Measurements from ENCODE around the gene DNPEP.

DNPEP gene

DNA sequence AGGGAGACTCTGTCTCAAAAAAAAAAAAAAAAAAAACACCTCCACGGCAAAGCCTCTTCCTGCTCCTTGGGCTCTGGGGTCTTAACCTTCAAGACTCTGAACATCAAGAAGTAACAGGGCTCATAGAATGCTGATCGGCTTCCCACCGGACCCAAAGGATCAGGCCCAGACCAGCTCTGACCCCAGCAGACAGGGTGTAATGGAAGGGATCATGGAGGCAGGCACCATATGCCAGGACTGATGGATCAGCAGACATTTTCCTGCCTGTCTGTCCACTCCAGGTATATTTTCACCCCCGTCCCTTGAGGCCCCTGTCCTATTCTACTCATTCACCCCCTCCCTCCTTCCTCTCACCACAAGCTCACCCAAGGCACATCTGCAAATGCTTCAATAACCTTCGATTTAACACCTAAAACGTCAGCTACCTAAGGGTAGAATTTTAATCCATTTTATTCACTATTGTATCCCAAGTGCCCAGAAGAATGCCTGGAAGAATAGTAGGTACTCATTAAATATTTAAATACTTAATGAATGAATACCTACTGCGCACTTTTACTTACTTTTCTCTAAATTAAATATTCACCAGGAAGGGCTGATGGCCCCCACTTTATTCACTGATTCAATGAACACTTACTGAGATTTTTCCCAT lies 42.4 kb upstream of the DNPEP start:
- TF ChIP-seq SPI1 (IDR thresholded peaks at IDR 0.05; ENCODE audit: low read depth, low read length) (no peak), POLR2AphosphoS5 (IDR thresholded peaks at IDR 0.05; ENCODE audit: low read depth, low read length) (no peak), PAX5 (IDR thresholded peaks at IDR 0.05; ENCODE audit: insufficient read depth, low read length, severe bottlenecking) (no peak), POU2F2 (IDR thresholded peaks at IDR 0.05; ENCODE audit: low read depth, low read length) (no peak), TAF1 (IDR thresholded peaks at IDR 0.05; ENCODE audit: low read depth, low read length) (no peak), POLR2A (IDR thresholded peaks at IDR 0.05; ENCODE audit: low read depth, low read length) (no peak)
- DNase-seq (ENCODE audit: insufficient read length, low spot score), result no peak
- FAIRE-seq, result no peak

DNA sequence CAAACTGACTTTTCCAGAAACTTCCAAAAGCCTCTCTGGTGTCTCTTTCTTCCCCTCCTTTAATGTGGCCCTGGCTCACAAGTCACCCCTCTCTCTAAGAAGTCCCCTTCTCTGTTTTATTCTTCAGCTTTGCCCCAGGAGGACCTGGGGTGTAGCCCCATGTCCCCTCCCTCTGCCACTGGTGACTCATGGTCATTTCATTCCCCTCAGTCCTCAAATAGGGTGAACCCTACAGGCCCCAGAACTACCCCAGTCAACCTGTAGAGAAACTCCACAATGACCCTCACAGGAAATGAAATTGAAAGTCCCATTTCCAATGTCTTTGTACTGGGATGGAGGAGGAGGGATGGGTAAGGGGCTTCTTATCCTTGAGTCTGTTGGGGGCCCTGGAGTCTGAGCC lies 40.8 kb upstream of the DNPEP start:
- no peak for DNase-seq (ENCODE audit: insufficient read length, low spot score)
- no peak for TF ChIP-seq POU2F2 (IDR thresholded peaks at IDR 0.05; ENCODE audit: low read depth, low read length)
- no peak for FAIRE-seq

DNA sequence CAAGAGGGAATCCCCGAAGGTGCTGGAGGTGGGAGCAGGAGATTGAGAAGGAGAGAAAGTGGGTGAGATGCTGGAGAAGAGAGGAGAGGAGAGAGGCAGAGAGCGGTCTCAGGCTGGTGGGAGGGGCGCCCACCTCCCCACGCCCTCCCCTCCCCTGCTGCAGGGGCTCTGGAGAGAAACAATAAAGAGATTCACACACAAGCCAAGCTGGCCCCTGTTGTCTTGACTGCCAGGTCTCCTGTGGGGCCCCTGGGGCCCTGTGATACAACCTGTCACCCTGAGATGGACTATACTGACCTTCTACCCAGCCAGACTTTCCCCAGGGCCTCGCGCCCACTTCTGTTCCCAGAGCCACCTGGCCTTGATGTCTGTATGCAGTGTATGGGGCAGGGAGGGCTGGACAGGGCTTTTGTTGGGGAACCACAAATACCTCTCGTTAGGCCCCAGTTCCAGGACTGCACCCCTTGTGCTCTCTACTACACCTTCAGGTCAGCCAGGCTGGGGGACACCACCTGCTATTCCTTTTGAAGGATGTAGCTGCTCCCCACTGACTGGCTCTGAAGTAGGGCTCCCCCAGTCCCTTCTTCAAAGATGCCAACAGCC lies 38.9 kb upstream of the DNPEP start:
- FAIRE-seq, result no peak

DNA sequence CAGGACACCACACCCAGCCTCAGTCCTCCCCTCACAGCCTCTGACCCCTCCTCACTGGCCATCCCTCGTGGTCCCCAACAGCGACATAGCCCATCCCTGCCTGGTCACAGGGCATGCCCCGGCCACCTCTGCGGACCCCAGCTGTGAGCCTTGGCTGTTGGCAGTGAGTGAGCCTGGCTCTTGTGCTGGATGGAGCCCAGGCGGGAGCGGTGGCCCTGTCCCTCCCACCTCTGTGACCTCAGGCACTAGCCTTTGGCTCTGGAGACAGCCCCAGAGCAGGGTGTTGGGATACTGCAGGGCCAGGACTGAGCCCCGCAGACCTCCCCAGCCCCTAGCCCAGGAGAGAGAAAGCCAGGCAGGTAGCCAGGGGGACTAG lies 38.3 kb upstream of the DNPEP start:
- TF ChIP-seq POLR2A (IDR thresholded peaks at IDR 0.05; ENCODE audit: low read depth, low read length) (no peak), POU2F2 (IDR thresholded peaks at IDR 0.05; ENCODE audit: low read depth, low read length) (no peak), PAX5 (IDR thresholded peaks at IDR 0.05; ENCODE audit: insufficient read depth, low read length, severe bottlenecking) (no peak), SPI1 (IDR thresholded peaks at IDR 0.05; ENCODE audit: low read depth, low read length) (no peak), POLR2AphosphoS5 (IDR thresholded peaks at IDR 0.05; ENCODE audit: low read depth, low read length) (no peak), TAF1 (IDR thresholded peaks at IDR 0.05; ENCODE audit: low read depth, low read length) (no peak)
- no peak for FAIRE-seq
- no peak for DNase-seq (ENCODE audit: insufficient read length, low spot score)

More for the DNA sequence above, 38.9 kb upstream of the DNPEP start:
- TF ChIP-seq PAX5 (IDR thresholded peaks at IDR 0.05; ENCODE audit: insufficient read depth, low read length, severe bottlenecking) (no peak), POLR2A (IDR thresholded peaks at IDR 0.05; ENCODE audit: low read depth, low read length) (no peak), SPI1 (IDR thresholded peaks at IDR 0.05; ENCODE audit: low read depth, low read length) (no peak), POLR2AphosphoS5 (IDR thresholded peaks at IDR 0.05; ENCODE audit: low read depth, low read length) (no peak)
- DNase-seq (ENCODE audit: insufficient read length, low spot score), result no peak

DNA sequence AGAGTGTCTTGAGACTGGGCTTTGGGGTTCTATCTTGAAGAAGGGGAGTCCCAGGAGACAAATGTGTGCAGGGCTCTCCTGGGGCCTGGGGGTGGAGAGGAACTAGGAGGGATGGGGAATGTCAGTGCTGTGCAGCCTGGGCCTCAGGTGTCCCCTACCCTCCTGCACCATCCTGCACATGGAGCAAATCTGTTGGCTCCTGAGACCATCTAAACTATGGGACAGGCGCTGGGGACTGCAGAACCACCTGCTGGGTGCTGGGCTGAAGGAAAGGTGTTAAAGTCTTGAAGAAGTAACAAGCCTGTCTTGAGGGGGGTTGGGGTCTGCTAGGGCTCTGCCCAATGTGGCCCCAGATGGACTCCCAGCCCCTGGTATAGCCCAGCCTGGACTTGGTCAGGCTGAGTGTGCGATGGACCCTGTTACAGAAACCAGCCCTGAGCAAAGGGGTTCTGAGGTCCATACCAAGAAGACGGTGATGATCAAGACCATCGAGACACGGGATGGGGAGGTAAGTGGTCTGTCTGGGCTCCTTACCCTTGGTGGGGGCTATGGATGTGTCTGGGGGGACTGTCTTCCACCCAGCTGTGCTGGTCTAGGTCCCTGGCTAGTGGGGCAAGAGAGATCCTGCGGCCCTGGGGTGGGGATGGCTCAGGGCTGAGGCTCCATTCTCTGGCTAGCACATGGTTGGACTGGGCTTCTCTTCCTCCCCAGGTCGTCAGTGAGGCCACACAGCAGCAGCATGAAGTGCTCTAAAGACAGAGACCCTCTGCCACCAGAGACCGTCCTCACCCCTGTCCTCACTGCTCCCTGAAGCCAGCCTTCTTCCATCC lies 37.7 kb upstream of the DNPEP start:
- FAIRE-seq (no peak), DNase-seq (ENCODE audit: insufficient read length, low spot score) (no peak)
- TF ChIP-seq POU2F2 (IDR thresholded peaks at IDR 0.05; ENCODE audit: low read depth, low read length), result no peak
- TF ChIP-seq PAX5 (IDR thresholded peaks at IDR 0.05; ENCODE audit: insufficient read depth, low read length, severe bottlenecking), result no peak
- TF ChIP-seq POLR2A (IDR thresholded peaks at IDR 0.05; ENCODE audit: low read depth, low read length), result no peak
- TF ChIP-seq SPI1 (IDR thresholded peaks at IDR 0.05; ENCODE audit: low read depth, low read length), result no peak
- no peak for TF ChIP-seq TAF1 (IDR thresholded peaks at IDR 0.05; ENCODE audit: low read depth, low read length)
- no peak for TF ChIP-seq POLR2AphosphoS5 (IDR thresholded peaks at IDR 0.05; ENCODE audit: low read depth, low read length)

DNA sequence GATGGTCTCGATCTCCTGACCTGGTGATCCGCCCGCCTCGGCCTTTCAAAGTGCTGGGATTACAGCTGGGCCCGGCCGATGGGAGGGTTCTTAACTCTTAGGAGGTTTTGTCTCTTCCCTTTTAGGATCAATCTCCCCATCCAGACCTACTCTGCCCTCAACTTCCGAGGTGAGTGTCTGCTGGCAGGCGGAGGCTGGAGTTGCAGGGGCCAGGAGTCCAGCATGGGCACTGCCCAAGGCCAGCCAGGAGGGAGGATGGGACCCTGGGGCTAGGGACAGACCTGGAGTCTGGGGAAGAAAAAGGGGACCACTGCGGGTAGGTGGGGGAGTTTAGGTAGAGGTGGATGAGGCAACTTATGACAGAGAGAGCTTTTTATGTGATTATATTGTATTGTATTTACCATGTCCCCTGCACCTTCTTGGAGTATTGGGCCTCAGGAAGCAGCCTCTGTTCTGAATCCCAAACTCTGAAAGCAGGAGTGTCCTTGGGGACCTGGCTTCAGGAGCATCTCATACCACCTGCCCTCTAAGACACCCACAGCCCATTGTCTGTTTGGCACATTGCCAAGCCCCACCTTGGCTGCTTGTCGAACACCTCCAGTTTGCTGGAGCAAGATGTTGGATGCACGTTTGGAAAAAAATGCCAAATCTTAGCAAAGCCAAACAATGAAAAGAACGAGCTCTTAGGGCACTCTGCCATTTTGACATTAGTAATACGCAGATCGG lies 36.1 kb upstream of the DNPEP start:
- no peak for TF ChIP-seq SPI1 (IDR thresholded peaks at IDR 0.05; ENCODE audit: low read depth, low read length)
- no peak for TF ChIP-seq PAX5 (IDR thresholded peaks at IDR 0.05; ENCODE audit: insufficient read depth, low read length, severe bottlenecking)
- no peak for TF ChIP-seq TAF1 (IDR thresholded peaks at IDR 0.05; ENCODE audit: low read depth, low read length)
- TF ChIP-seq POLR2A (IDR thresholded peaks at IDR 0.05; ENCODE audit: low read depth, low read length), result no peak
- TF ChIP-seq POU2F2 (IDR thresholded peaks at IDR 0.05; ENCODE audit: low read depth, low read length), result no peak
- TF ChIP-seq POLR2AphosphoS5 (IDR thresholded peaks at IDR 0.05; ENCODE audit: low read depth, low read length), result no peak
- FAIRE-seq (no peak), DNase-seq (ENCODE audit: insufficient read length, low spot score) (no peak)

DNA sequence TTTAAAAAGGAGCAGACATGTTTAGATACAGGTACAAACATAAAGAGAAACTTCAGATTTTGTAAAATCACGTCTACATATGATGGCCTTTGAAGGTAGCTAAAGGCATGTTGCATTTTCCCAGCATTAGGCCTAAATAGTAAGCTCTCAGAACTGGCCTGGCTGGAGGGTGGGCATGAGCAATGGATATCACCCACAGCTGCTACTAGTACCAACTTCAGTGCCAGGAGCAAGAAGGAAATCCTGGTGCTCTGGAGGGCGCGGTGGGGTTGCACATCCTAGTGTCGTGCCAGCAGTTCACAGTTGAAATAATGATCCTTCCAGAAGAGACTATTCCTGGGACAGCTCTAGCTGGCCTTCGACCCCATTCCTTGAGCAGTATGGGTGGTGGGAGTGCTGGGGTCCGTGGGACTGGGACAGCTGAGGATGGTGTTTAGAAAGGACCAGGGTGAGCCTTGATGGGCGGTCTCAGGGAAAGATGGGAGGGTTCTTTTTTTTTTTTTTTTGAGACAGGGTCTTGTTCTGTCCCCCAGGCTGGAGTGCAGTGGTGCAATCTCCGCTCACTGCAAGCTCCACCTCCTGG lies 35.3 kb upstream of the DNPEP start:
- no peak for DNase-seq (ENCODE audit: insufficient read length, low spot score)
- TF ChIP-seq SPI1 (IDR thresholded peaks at IDR 0.05; ENCODE audit: low read depth, low read length) (no peak), POLR2AphosphoS5 (IDR thresholded peaks at IDR 0.05; ENCODE audit: low read depth, low read length) (no peak), PAX5 (IDR thresholded peaks at IDR 0.05; ENCODE audit: insufficient read depth, low read length, severe bottlenecking) (no peak), POU2F2 (IDR thresholded peaks at IDR 0.05; ENCODE audit: low read depth, low read length) (no peak), POLR2A (IDR thresholded peaks at IDR 0.05; ENCODE audit: low read depth, low read length) (no peak)
- no peak for FAIRE-seq

DNA sequence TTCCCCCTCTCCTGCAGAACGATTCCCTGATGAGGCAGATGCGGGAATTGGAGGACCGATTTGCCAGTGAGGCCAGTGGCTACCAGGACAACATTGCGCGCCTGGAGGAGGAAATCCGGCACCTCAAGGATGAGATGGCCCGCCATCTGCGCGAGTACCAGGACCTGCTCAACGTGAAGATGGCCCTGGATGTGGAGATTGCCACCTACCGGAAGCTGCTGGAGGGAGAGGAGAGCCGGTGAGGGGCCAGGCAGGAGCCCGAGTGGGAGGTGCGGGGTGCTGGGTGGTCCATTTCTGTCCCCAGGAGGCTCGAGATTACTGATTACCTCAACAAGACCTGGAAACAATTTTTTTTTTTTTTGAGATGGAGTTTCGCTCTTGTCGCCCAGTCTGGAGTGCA lies 33.6 kb upstream of the DNPEP start:
- FAIRE-seq (no peak), DNase-seq (ENCODE audit: insufficient read length, low spot score) (no peak)
- TF ChIP-seq TAF1 (IDR thresholded peaks at IDR 0.05; ENCODE audit: low read depth, low read length), result no peak
- no peak for TF ChIP-seq POLR2A (IDR thresholded peaks at IDR 0.05; ENCODE audit: low read depth, low read length)
- TF ChIP-seq PAX5 (IDR thresholded peaks at IDR 0.05; ENCODE audit: insufficient read depth, low read length, severe bottlenecking), result no peak
- no peak for TF ChIP-seq POLR2AphosphoS5 (IDR thresholded peaks at IDR 0.05; ENCODE audit: low read depth, low read length)
- TF ChIP-seq SPI1 (IDR thresholded peaks at IDR 0.05; ENCODE audit: low read depth, low read length), result no peak
- no peak for TF ChIP-seq POU2F2 (IDR thresholded peaks at IDR 0.05; ENCODE audit: low read depth, low read length)

DNA sequence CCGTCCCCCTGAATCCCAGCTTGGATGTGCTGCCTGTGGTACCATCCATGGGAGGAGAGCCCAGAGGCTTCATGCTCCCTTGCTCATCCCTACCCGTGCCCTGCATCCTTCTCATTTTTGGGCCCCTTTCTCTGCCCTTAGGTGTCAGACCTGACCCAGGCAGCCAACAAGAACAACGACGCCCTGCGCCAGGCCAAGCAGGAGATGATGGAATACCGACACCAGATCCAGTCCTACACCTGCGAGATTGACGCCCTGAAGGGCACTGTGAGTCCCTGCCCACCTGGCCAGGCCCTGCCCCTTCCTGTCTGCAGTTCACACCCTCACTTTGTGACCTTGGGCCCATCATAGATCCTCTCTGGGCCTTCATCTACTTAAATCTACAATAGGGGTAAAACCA lies 33.0 kb upstream of the DNPEP start:
- no peak for DNase-seq (ENCODE audit: insufficient read length, low spot score)
- no peak for FAIRE-seq
- TF ChIP-seq TAF1 (IDR thresholded peaks at IDR 0.05; ENCODE audit: low read depth, low read length), result no peak
- TF ChIP-seq SPI1 (IDR thresholded peaks at IDR 0.05; ENCODE audit: low read depth, low read length), result no peak
- no peak for TF ChIP-seq POLR2A (IDR thresholded peaks at IDR 0.05; ENCODE audit: low read depth, low read length)
- TF ChIP-seq POU2F2 (IDR thresholded peaks at IDR 0.05; ENCODE audit: low read depth, low read length), result no peak
- no peak for TF ChIP-seq PAX5 (IDR thresholded peaks at IDR 0.05; ENCODE audit: insufficient read depth, low read length, severe bottlenecking)
- TF ChIP-seq POLR2AphosphoS5 (IDR thresholded peaks at IDR 0.05; ENCODE audit: low read depth, low read length), result no peak
